ENCODE measurements around the gene EEF1G.
A peak's percentile ranks its signal among the peaks of the same experiment; 100 is the strongest.

Gene EEF1G, protein sequence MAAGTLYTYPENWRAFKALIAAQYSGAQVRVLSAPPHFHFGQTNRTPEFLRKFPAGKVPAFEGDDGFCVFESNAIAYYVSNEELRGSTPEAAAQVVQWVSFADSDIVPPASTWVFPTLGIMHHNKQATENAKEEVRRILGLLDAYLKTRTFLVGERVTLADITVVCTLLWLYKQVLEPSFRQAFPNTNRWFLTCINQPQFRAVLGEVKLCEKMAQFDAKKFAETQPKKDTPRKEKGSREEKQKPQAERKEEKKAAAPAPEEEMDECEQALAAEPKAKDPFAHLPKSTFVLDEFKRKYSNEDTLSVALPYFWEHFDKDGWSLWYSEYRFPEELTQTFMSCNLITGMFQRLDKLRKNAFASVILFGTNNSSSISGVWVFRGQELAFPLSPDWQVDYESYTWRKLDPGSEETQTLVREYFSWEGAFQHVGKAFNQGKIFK

DNA sequence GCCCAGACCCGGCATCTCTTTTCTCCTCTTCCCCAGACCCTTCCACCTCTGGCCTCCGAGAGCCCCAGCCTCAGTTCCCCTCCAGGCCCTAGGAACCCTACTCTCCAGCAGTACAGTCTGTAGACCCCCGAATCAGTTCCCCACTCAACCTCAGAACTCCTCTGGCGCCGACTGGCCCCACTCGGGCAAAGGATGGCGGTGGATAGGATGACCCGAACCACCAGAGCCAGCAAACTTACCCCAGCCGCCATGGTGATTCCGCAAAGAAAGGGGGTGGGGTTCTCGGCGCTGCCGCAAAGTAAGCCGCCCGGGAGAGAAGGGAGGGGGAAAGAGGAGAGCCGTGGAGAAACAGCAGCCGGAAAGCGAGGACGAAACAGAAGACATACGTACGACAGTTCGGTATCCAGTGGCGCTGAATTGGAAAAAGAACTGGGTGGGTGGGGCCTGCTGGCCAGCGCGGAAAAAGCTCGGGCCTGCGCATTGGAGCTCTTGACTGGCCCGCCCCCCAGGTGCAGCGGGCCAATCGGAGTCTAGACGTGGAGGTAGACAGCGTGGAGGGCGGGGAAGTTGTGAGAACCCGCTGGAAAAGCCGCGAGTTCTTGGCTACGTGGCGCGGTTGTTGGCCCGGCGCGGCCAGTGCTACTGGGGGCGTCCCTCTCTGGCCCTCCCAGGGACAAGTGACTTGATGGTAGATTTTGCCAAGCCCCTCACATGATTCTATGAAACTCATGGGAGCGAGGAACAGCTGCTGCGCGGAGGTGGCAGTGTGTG, at the start of gene EEF1G:
EEF1G (minus strand) TSS at position 300 of the 771 bp plus-strand sequence; CDS start at position 251, 49 bp downstream.
- H2AFZ ChIP-seq (ENCODE audit: low read depth, low read length, severe bottlenecking): peak within 1 kb of the TSS; percentile 63
- peaks cover 19% of the 10 kb centered on the region for H3K36me3 ChIP-seq (ENCODE audit: low read length)
- H4K20me1 ChIP-seq (ENCODE audit: low read depth, low read length): no peaks in the 10 kb centered on the region
- TF ChIP-seq EZH2phosphoT487 (conservative IDR thresholded peaks at IDR 0.05; ENCODE audit: low read length): no peak
- TF ChIP-seq, protein P1, sequence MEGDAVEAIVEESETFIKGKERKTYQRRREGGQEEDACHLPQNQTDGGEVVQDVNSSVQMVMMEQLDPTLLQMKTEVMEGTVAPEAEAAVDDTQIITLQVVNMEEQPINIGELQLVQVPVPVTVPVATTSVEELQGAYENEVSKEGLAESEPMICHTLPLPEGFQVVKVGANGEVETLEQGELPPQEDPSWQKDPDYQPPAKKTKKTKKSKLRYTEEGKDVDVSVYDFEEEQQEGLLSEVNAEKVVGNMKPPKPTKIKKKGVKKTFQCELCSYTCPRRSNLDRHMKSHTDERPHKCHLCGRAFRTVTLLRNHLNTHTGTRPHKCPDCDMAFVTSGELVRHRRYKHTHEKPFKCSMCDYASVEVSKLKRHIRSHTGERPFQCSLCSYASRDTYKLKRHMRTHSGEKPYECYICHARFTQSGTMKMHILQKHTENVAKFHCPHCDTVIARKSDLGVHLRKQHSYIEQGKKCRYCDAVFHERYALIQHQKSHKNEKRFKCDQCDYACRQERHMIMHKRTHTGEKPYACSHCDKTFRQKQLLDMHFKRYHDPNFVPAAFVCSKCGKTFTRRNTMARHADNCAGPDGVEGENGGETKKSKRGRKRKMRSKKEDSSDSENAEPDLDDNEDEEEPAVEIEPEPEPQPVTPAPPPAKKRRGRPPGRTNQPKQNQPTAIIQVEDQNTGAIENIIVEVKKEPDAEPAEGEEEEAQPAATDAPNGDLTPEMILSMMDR (IDR thresholded peaks at IDR 0.05; ENCODE audit: insufficient read depth, low read length, poor library complexity, severe bottlenecking): no peak
- peaks cover 57% of the 10 kb centered on the region for H3K79me2 ChIP-seq (ENCODE audit: insufficient read depth, low read length)
- peak within 1 kb of the TSS; percentile 97 for H3K9ac ChIP-seq (ENCODE audit: low read length)
- H3K27ac ChIP-seq (ENCODE audit: low read depth, low read length): peak within 1 kb of the TSS; percentile 78
- peak within 1 kb of the TSS; percentile 97 for H3K4me3 ChIP-seq (ENCODE audit: insufficient read depth, low read length, poor library complexity, severe bottlenecking)
- H3K4me2 ChIP-seq (ENCODE audit: low read depth, low read length, poor library complexity, severe bottlenecking): peak within 1 kb of the TSS; percentile 84
- H3F3A ChIP-seq (ENCODE audit: insufficient read depth): no peaks in the 10 kb centered on the region
- no peaks in the 10 kb centered on the region for H3K9me3 ChIP-seq (ENCODE audit: insufficient read depth, low read length)
- H3K27me3 ChIP-seq (ENCODE audit: low read length): no peaks in the 10 kb centered on the region
- no peaks in the 10 kb centered on the region for H3K9me2 ChIP-seq (replicated peaks; ENCODE audit: insufficient read depth, low read length)

DNA sequence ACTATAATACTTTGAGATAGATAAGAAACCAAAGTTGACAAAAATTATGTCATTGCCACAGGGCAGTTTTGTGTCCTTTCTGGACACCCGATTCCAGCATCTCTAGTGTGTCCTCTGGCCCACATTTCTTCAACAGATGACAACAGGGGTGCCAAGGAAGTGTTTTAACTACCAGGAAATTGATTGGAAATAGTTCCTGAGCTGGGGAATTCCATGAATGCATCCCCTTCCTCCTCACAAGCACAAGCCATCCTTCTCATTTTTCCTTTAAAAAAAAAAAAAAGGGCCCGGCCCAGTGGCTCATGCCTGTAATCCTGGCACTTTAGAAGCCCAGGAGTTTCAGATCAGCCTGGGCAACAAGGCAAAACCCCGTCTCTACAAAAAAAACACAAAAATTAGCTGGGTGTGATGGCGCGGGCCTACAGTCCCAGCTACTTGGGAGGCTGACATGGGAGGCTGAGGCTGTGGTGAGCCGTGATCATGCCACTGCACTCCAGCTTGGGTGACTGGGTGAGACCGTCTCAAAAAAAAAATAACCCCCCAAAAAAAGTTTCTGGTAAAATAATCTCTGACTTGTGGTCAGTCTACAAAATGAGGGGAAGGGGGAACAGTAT, 48.9 kb upstream of the EEF1G start:
- H3K27ac ChIP-seq (ENCODE audit: low read depth, low read length): peak overlapping the region; percentile 89
- peaks cover 18% of the 10 kb centered on the region for H3K79me2 ChIP-seq (ENCODE audit: insufficient read depth, low read length)
- H3K36me3 ChIP-seq (ENCODE audit: low read length): no peaks in the 10 kb centered on the region
- H4K20me1 ChIP-seq (ENCODE audit: low read depth, low read length): no peaks in the 10 kb centered on the region
- H3K4me2 ChIP-seq (ENCODE audit: low read depth, low read length, poor library complexity, severe bottlenecking): peak overlapping the region; percentile 97
- peak overlapping the region; percentile 15 for H2AFZ ChIP-seq (ENCODE audit: low read depth, low read length, severe bottlenecking)
- H3K9ac ChIP-seq (ENCODE audit: low read length): peak overlapping the region; percentile 96
- H3K27me3 ChIP-seq (ENCODE audit: low read length): no peaks in the 10 kb centered on the region
- no peaks in the 10 kb centered on the region for H3K9me2 ChIP-seq (replicated peaks; ENCODE audit: insufficient read depth, low read length)
- no peak overlapping the region for H3K4me3 ChIP-seq (ENCODE audit: insufficient read depth, low read length, poor library complexity, severe bottlenecking)
- no peaks in the 10 kb centered on the region for H3K9me3 ChIP-seq (ENCODE audit: insufficient read depth, low read length)
- no peak for TF ChIP-seq EZH2phosphoT487 (conservative IDR thresholded peaks at IDR 0.05; ENCODE audit: low read length)
- TF ChIP-seq, protein P1 (IDR thresholded peaks at IDR 0.05; ENCODE audit: insufficient read depth, low read length, poor library complexity, severe bottlenecking): no peak
- peaks cover 29% of the 10 kb centered on the region for H3F3A ChIP-seq (ENCODE audit: insufficient read depth)

DNA sequence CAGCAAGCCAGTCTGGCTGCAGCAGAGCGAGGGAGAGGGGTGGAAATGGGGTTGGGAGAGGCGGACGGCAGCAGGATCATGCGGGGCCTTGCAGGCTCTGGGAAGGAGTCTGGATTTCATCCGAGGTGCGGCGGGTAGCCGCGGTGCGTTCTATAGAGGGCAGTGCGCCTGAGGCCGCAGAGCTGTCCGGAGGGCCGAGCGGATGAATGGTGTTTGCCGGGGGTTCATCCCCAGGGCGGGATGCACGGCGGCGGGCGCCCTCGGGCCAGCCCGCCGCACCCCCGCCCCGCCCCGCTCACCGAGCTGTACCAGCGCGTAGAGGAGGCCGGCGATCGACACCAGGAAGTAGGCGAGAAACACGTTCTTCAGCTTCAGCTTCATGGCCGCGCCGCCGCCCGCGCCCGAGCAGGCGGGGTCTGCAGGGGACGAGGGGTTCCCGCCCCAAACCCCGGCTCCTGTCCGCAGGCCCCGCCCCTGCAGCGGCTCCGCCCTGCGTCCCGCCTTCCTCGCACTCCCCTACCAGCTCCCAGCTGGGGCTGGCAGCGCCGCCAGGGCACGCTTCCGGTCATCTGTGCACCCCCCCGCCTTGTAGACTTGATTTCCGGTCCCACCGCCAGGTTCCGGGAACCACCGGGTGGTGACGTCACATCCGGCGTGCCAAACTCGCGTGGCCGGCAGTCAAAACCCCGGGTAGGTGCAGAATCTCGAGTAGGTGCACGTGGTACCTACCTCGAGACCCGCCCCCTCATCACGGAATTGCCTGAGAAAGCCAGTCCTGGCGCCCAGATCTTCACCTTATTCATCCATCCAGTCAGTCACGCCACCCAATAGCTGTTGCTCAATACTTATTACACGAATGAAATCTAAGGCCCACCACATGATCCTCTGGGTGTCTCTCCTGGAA, 48.1 kb upstream of the EEF1G start, which contains the start of gene B3GAT3:
B3GAT3 (minus strand) TSS at position 420 of the 904 bp plus-strand sequence; CDS start at position 381, 39 bp downstream.
- Histone ChIP-seq H3K27me3 (ENCODE audit: low read length) (no peaks in the 10 kb centered on the region), H3K4me2 (ENCODE audit: low read depth, low read length, poor library complexity, severe bottlenecking) (peak within 1 kb of the TSS; percentile 97), H3K36me3 (ENCODE audit: low read length) (no peaks in the 10 kb centered on the region), H3K9ac (ENCODE audit: low read length) (peak within 1 kb of the TSS; percentile 96), H3F3A (ENCODE audit: insufficient read depth) (peaks cover 29% of the 10 kb centered on the region), H3K9me3 (ENCODE audit: insufficient read depth, low read length) (no peaks in the 10 kb centered on the region), H3K27ac (ENCODE audit: low read depth, low read length) (peak within 1 kb of the TSS; percentile 89), H3K9me2 (replicated peaks; ENCODE audit: insufficient read depth, low read length) (no peaks in the 10 kb centered on the region), H2AFZ (ENCODE audit: low read depth, low read length, severe bottlenecking) (peak within 1 kb of the TSS; percentile 62), H3K79me2 (ENCODE audit: insufficient read depth, low read length) (peaks cover 18% of the 10 kb centered on the region), H3K4me3 (ENCODE audit: insufficient read depth, low read length, poor library complexity, severe bottlenecking) (peak within 1 kb of the TSS; percentile 97), H4K20me1 (ENCODE audit: low read depth, low read length) (no peaks in the 10 kb centered on the region)
- TF ChIP-seq EZH2phosphoT487 (conservative IDR thresholded peaks at IDR 0.05; ENCODE audit: low read length): no peak
- TF ChIP-seq, protein P1 (IDR thresholded peaks at IDR 0.05; ENCODE audit: insufficient read depth, low read length, poor library complexity, severe bottlenecking): no peak

Data from SU-DHL-6 (cell line).